NCI-H345 treated with DMSO at 0.1 percent for 48 hours (cell line): Measurements from ENCODE around the gene EDDM3A.
"Not testable (repeated sequence)": the region's sequence is repeated elsewhere in the genome, so short reads cannot be mapped to it uniquely, and the experiment has no call there.

Source experiments
- DNase-seq: peaks from one replicate; lab custom pipeline; 2025; ENCODE audit not compliant: unreplicated experiment; lab: John Stamatoyannopoulos, UW

Gene EDDM3A

GRCh38 chr14:20732979-20733635 is 12.6 kb upstream of the EDDM3A start:
- no peak for DNase-seq

- no peak for DNase-seq
These were observed 11.8 kb upstream of the EDDM3A start for GRCh38 chr14:20733684-20734429.

GRCh38 chr14:20734430-20734806 is 11.3 kb upstream of the EDDM3A start:
- no peak for DNase-seq

- not testable (repeated sequence) for DNase-seq
These were observed 7.4 kb upstream of the EDDM3A start for GRCh38 chr14:20738292-20738691.

GRCh38 chr14:20742132-20742531 is 3.6 kb upstream of the EDDM3A start:
- no peak for DNase-seq

- DNase-seq: no peak
These were observed 2.1 kb upstream of the EDDM3A start for GRCh38 chr14:20743556-20743955.

- DNase-seq: no peak
These were observed 879 bp downstream of the EDDM3A start for GRCh38 chr14:20746566-20746965.

- no peak for DNase-seq
These were observed 2.8 kb downstream of the EDDM3A start for GRCh38 chr14:20748439-20748838.

GRCh38 chr14:20750194-20750593 is 4.5 kb downstream of the EDDM3A start:
- no peak for DNase-seq

GRCh38 chr14:20751963-20752562 is 6.4 kb downstream of the EDDM3A start:
- no peak for DNase-seq

GRCh38 chr14:20754308-20754707 is 8.6 kb downstream of the EDDM3A start:
- DNase-seq: no peak

GRCh38 chr14:20755037-20755436 is 9.3 kb downstream of the EDDM3A start:
- no peak for DNase-seq

- no peak for DNase-seq
These were observed 12.3 kb downstream of the EDDM3A start for GRCh38 chr14:20757965-20758364.

- not testable (repeated sequence) for DNase-seq
These were observed 13.8 kb downstream of the EDDM3A start for GRCh38 chr14:20759465-20759864.

- DNase-seq: no peak
These were observed 15.3 kb downstream of the EDDM3A start for GRCh38 chr14:20760950-20761349.

GRCh38 chr14:20768593-20768892 is 22.9 kb downstream of the EDDM3A start:
- no peak for DNase-seq

- DNase-seq: no peak
These were observed 23.7 kb downstream of the EDDM3A start for GRCh38 chr14:20769421-20769820.

GRCh38 chr14:20772650-20773049 is 27.0 kb downstream of the EDDM3A start:
- DNase-seq: no peak

- DNase-seq: no peak
These were observed 28.7 kb downstream of the EDDM3A start for GRCh38 chr14:20774258-20774824.

GRCh38 chr14:20775043-20775442 is 29.4 kb downstream of the EDDM3A start:
- no peak for DNase-seq

- no peak for DNase-seq
These were observed 30.2 kb downstream of the EDDM3A start for GRCh38 chr14:20775901-20776300.

- no peak for DNase-seq
These were observed 36.1 kb downstream of the EDDM3A start for GRCh38 chr14:20781803-20782202.
